ENCODE data around the gene CRYGN.

The CRYGN gene

DNA sequence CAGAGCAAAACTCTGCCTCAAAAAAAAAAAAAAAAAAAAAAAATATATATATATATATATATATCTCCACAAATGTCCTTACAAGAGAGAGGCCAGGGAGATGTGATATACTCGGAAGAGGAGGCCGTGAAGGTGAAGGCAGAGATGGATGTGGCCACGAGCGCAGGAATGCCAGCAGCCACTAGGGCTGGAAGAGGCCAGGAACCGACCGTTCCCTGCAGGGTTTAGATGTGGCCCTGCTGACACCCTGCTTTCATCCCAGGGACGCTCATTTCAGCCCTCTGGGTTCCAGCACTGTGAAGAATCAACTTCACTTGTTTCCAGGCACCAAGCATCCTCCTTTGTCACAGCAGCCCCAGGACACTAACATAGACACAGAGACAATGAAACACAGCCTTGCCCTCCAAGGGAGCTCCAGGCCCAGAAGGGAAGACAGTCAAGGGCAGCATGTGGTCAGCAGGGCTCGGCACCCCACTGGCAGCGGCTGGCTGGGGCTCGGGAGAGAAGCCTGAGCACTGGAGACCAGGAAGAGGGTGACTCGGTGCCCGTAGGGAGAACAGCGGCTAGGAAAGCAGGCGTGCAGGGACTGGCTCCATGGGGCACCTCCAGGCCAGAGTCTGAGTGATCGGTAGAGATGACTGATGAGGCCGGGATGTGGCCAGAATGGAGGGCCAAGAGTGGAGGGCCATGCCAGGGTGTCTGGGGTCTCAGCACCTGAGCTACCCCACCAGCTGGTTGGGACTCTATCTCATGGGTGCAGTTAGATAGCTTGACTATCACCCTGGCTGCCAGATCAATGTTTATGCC, 37.7 kb downstream of the CRYGN start:
- ATAC-seq (ENCODE audit: insufficient read depth, low read depth) (no peak; the same call in 2 of the 3 replicates), DNase-seq (no peak)
- peaks cover 7% of the 10 kb centered on the region for H3K9me3 ChIP-seq (ENCODE audit: insufficient read depth, low read length, severe bottlenecking)
- peaks cover 10% of the 10 kb centered on the region for H3K79me2 ChIP-seq (ENCODE audit: insufficient read depth, low read length)
- H3K4me2 ChIP-seq (ENCODE audit: insufficient read depth, low read length) = peak overlapping the region; percentile 48; the same call in 1 of the 2 replicates
- H3K27ac ChIP-seq (ENCODE audit: low read length) = peak overlapping the region; percentile 88
- no peaks in the 10 kb centered on the region for H4K20me1 ChIP-seq (ENCODE audit: insufficient read depth, low read length)
- no peak overlapping the region for H3K4me3 ChIP-seq (ENCODE audit: low read depth in 1 of 2, low read length in 2 of 2)
- no peak overlapping the region for H2AFZ ChIP-seq (ENCODE audit: low read depth, low read length)
- H3K36me3 ChIP-seq (ENCODE audit: insufficient read depth, low read length) = peaks cover 25% of the 10 kb centered on the region
- peak overlapping the region; percentile 46 for H3K9ac ChIP-seq (ENCODE audit: low read depth, low read length)
- no peaks in the 10 kb centered on the region for H3K27me3 ChIP-seq (ENCODE audit: insufficient read depth, low read length, poor library complexity)
- peaks cover 54% of the 10 kb centered on the region for H3K4me1 ChIP-seq (ENCODE audit: insufficient read depth, low read length)
- TF ChIP-seq, protein P1, sequence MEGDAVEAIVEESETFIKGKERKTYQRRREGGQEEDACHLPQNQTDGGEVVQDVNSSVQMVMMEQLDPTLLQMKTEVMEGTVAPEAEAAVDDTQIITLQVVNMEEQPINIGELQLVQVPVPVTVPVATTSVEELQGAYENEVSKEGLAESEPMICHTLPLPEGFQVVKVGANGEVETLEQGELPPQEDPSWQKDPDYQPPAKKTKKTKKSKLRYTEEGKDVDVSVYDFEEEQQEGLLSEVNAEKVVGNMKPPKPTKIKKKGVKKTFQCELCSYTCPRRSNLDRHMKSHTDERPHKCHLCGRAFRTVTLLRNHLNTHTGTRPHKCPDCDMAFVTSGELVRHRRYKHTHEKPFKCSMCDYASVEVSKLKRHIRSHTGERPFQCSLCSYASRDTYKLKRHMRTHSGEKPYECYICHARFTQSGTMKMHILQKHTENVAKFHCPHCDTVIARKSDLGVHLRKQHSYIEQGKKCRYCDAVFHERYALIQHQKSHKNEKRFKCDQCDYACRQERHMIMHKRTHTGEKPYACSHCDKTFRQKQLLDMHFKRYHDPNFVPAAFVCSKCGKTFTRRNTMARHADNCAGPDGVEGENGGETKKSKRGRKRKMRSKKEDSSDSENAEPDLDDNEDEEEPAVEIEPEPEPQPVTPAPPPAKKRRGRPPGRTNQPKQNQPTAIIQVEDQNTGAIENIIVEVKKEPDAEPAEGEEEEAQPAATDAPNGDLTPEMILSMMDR (IDR thresholded peaks at IDR 0.05; ENCODE audit: borderline replicate concordance, extremely low read depth, low read length, poor library complexity, severe bottlenecking) = peak; percentile 32
- no peak for TF ChIP-seq EZH2 (IDR thresholded peaks at IDR 0.05; ENCODE audit: borderline replicate concordance, low read depth, low read length, severe bottlenecking)

DNA sequence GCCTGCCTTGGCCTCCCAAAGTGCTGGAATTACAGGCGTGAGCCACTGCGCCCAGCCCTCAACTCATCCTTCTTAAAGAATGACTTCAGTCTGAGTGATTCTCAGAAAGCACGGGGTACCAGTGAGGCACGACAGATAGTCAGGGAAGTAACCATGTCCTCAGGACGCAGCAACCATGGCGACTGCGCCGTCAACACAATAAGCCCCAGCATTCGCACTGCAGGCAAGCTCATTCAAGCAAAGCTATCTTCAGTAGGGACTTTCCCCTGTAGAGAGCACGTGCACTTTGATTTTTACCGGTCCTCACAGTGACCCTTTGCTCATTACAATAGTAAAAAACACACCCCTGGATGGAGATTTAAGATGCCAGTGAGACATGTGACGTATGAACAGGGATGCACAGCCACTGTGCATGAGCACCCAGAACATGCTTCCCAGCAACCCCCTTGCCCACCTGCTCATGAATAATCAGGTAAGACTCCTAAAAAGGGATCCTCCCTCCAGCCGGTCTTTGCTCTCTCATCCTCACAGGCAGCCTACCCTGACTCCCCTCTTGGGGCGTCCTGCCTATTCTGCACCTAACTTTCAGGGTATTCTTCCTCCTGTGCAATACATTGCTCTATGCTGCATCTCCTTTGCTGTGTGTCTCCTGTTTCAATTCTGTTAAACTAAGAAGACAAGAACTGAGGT, 39.2 kb downstream of the CRYGN start:
- peaks cover 18% of the 10 kb centered on the region for H3K36me3 ChIP-seq (ENCODE audit: insufficient read depth, low read length)
- H3K4me2 ChIP-seq (ENCODE audit: insufficient read depth, low read length) = no peak overlapping the region
- H3K9me3 ChIP-seq (ENCODE audit: insufficient read depth, low read length, severe bottlenecking) = peaks cover 7% of the 10 kb centered on the region
- no peaks in the 10 kb centered on the region for H3K27me3 ChIP-seq (ENCODE audit: insufficient read depth, low read length, poor library complexity)
- H2AFZ ChIP-seq (ENCODE audit: low read depth, low read length) = no peak overlapping the region
- H3K79me2 ChIP-seq (ENCODE audit: insufficient read depth, low read length) = no peaks in the 10 kb centered on the region; the same call in 1 of the 2 replicates
- no peak overlapping the region for H3K4me3 ChIP-seq (ENCODE audit: low read depth in 1 of 2, low read length in 2 of 2)
- ATAC-seq (ENCODE audit: insufficient read depth, low read depth) (no peak), DNase-seq (no peak)
- H3K27ac ChIP-seq (ENCODE audit: low read length) = peak overlapping the region; percentile 50
- TF ChIP-seq EZH2 (IDR thresholded peaks at IDR 0.05; ENCODE audit: borderline replicate concordance, low read depth, low read length, severe bottlenecking) = no peak
- TF ChIP-seq, protein P1 (IDR thresholded peaks at IDR 0.05; ENCODE audit: borderline replicate concordance, extremely low read depth, low read length, poor library complexity, severe bottlenecking) = no peak
- H3K9ac ChIP-seq (ENCODE audit: low read depth, low read length) = no peak overlapping the region
- H3K4me1 ChIP-seq (ENCODE audit: insufficient read depth, low read length) = peaks cover 39% of the 10 kb centered on the region
- no peaks in the 10 kb centered on the region for H4K20me1 ChIP-seq (ENCODE audit: insufficient read depth, low read length)

DNA sequence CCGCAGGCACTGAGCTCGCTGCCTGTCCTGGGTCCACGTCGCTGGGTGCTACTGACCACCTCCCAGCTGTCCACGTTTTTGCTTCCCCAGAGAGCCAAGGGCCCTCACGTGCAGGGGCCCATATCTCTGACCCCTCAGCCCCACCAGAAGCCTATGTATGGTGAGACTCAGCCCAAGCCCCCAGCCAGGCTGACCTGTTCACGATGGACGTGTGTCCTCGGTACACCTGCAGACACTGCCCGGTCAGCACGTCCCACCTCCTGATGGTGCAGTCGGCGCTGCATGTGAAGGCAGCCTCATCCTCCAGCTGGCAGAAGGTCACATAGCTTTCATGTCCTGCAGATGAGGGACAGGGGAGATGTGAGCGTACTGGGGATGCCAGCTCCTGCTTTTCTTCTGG, 40.0 kb downstream of the CRYGN start:
- Histone ChIP-seq H3K4me2 (ENCODE audit: insufficient read depth, low read length) (no peak overlapping the region), H3K9me3 (ENCODE audit: insufficient read depth, low read length, severe bottlenecking) (peaks cover 7% of the 10 kb centered on the region), H3K79me2 (ENCODE audit: insufficient read depth, low read length) (no peaks in the 10 kb centered on the region), H4K20me1 (ENCODE audit: insufficient read depth, low read length) (no peaks in the 10 kb centered on the region), H3K27me3 (ENCODE audit: insufficient read depth, low read length, poor library complexity) (no peaks in the 10 kb centered on the region), H3K4me1 (ENCODE audit: insufficient read depth, low read length) (peaks cover 30% of the 10 kb centered on the region), H3K36me3 (ENCODE audit: insufficient read depth, low read length) (peaks cover 18% of the 10 kb centered on the region), H3K9ac (ENCODE audit: low read depth, low read length) (no peak overlapping the region), H3K4me3 (ENCODE audit: low read depth in 1 of 2, low read length in 2 of 2) (no peak overlapping the region), H3K27ac (ENCODE audit: low read length) (peak overlapping the region; percentile 27; the same call in 1 of the 2 replicates), H2AFZ (ENCODE audit: low read depth, low read length) (no peak overlapping the region)
- ATAC-seq (ENCODE audit: insufficient read depth, low read depth) (no peak), DNase-seq (no peak)
- TF ChIP-seq EZH2 (IDR thresholded peaks at IDR 0.05; ENCODE audit: borderline replicate concordance, low read depth, low read length, severe bottlenecking) = no peak
- TF ChIP-seq, protein P1 (IDR thresholded peaks at IDR 0.05; ENCODE audit: borderline replicate concordance, extremely low read depth, low read length, poor library complexity, severe bottlenecking) = no peak

Data from DND-41 (cell line).